GM12878 (cell line): ENCODE measurements around the gene TNKS1BP1. TPM values are rescaled to one million over a fixed set of nuclear protein-coding genes. Genes with fewer than 3 reads are reported as not detected.

Experiments
- ATAC-seq: fragments of 200-7000 bp; cut with Tn5 transposase; 3 replicates; pipeline ENCODE4 v1.9.1; 2020; ENCODE audit warnings: mild to moderate bottlenecking, moderate library complexity
- BruUV-seq: library from RNA; stranded (reverse); fragments of 400-500 nt; replicated peaks from 2 replicates; lab custom pipeline; 2021; lab: Mats Ljungman, UMichigan
- CTCF ChIA-PET: fragments of 300-600 bp; sonication (Branson Sonifier 250); formaldehyde crosslinking; extraction: SDS; loops from one replicate; lab custom pipeline; 2021; ENCODE audit warnings: inconsistent platforms; lab: Yijun Ruan, JAX
- POLR2A ChIA-PET: fragments of 350-600 bp; formaldehyde crosslinking; extraction: SDS; loops from one replicate; lab custom pipeline; 2021; ENCODE audit warnings: inconsistent platforms; lab: Charles Lee
- RAD21 ChIA-PET: fragments of 300-600 bp; sonication (Branson Sonifier 250); formaldehyde crosslinking; loops from one replicate; lab custom pipeline; 2023; ENCODE audit warnings: antibody characterized with exemption; ENCODE audit not compliant: unreplicated experiment; lab: Charles Lee
- SMC1A ChIA-PET: fragments of 300-600 bp; sonication (Branson Sonifier 250); formaldehyde crosslinking; loops from one replicate; lab custom pipeline; 2023; ENCODE audit not compliant: unreplicated experiment, uncharacterized antibody; lab: Charles Lee
- DNase-seq: peaks from one replicate; pipeline ENCODE4 v3.0.0-alpha.2; 2011; ENCODE audit warnings: low read depth, low spot score
- FAIRE-seq: peaks from 3 replicates; lab custom pipeline; 2011; peaks lifted over from hg19 to GRCh38; lab: Jason Lieb, UNC
- H2AFZ ChIP-seq: 2 replicates; pipeline ENCODE4 v1.6.0; 2011; ENCODE audit warnings: low read depth, low read length, control low read depth; ENCODE audit not compliant: control insufficient read depth
- H3K27ac ChIP-seq: 2 replicates; pipeline ENCODE4 v1.5.1; 2011; ENCODE audit warnings: control low read depth; ENCODE audit not compliant: control insufficient read depth, insufficient read depth
- H3K27me3 ChIP-seq, 2 experiments: replicated peaks in 1 of 2; 2 replicates each; pipeline versions ENCODE4 v1.6.0 to v1.6.1; 2011; ENCODE audit warnings: low read length in 1 of 2; ENCODE audit not compliant: control insufficient read depth in 2 of 2, insufficient read depth in 2 of 2
- H3K36me3 ChIP-seq, 2 experiments: 2 replicates each; pipeline ENCODE4 v1.5.1; 2011; ENCODE audit warnings: low read length in 1 of 2; ENCODE audit not compliant: control insufficient read depth in 2 of 2, insufficient read depth in 2 of 2
- H3K4me1 ChIP-seq: 2 replicates; pipeline ENCODE4 v1.6.1; 2011; ENCODE audit warnings: mild to moderate bottlenecking, low read length, moderate library complexity, mixed read lengths; ENCODE audit not compliant: control insufficient read depth, insufficient read depth
- H3K4me2 ChIP-seq: 2 replicates; pipeline ENCODE4 v1.6.0; 2011; ENCODE audit warnings: control low read depth; ENCODE audit not compliant: control insufficient read depth, insufficient read depth
- H3K4me3 ChIP-seq: fragments of 200-600 bp; sonication (generic); 2 replicates; pipeline ENCODE4 v1.5.1; 2016
- H3K79me2 ChIP-seq: 2 replicates; pipeline ENCODE4 v1.6.0; 2011; ENCODE audit warnings: low read length; ENCODE audit not compliant: control insufficient read depth, insufficient read depth
- H3K9ac ChIP-seq: 2 replicates; pipeline ENCODE4 v1.8.0; 2011; ENCODE audit warnings: low read length, control low read depth, mixed read lengths; ENCODE audit not compliant: control insufficient read depth, insufficient read depth
- H3K9me3 ChIP-seq: replicated peaks from 3 replicates; pipeline ENCODE4 v1.5.1; 2011; ENCODE audit warnings: mild to moderate bottlenecking, low read length; ENCODE audit not compliant: control insufficient read depth, insufficient read depth
- H4K20me1 ChIP-seq: 2 replicates; pipeline ENCODE4 v1.6.0; 2011; ENCODE audit not compliant: control insufficient read depth, insufficient read depth
- CHD1 ChIP-seq: IDR thresholded peaks from 2 replicates; pipeline ENCODE4 v1.6.1; 2012; ENCODE audit warnings: low read depth, low read length, improper control_type of control experiment
- CHD4 ChIP-seq: fragments of 200-600 bp; sonication (generic); IDR thresholded peaks from 2 replicates; pipeline ENCODE4 v1.6.1; 2016; ENCODE audit warnings: mild to moderate bottlenecking
- EGR1 ChIP-seq, 2 experiments: IDR thresholded peaks; 1 replicate in 1 of 2; 2 replicates in 1 of 2; pipeline ENCODE4 v1.6.1; 2011 to 2012; ENCODE audit warnings: low read depth in 2 of 2, low read length in 2 of 2, borderline replicate concordance in 1 of 2, mild to moderate bottlenecking in 1 of 2, moderate library complexity in 1 of 2
- HDGF ChIP-seq: fragments of 450-650 bp; IDR thresholded peaks from 2 replicates; pipeline ENCODE4 v1.6.1; 2016; ENCODE audit warnings: antibody characterized with exemption
- KLF5 ChIP-seq: fragments of 450-650 bp; IDR thresholded peaks from 2 replicates; pipeline ENCODE4 v1.6.1; 2014; ENCODE audit warnings: mild to moderate bottlenecking; ENCODE audit not compliant: partially characterized antibody
- NR2F1 ChIP-seq: fragments of 450-650 bp; conservative IDR thresholded peaks from 2 replicates; pipeline ENCODE4 v1.6.1; 2017; ENCODE audit warnings: mild to moderate bottlenecking
- POLR2A ChIP-seq: IDR thresholded peaks from 2 replicates; pipeline ENCODE4 v1.6.1; 2011; ENCODE audit warnings: low read depth, mild to moderate bottlenecking, low read length
- RELB ChIP-seq: fragments of 450-650 bp; IDR thresholded peaks from 2 replicates; pipeline ENCODE4 v1.6.1; 2017; ENCODE audit warnings: low read depth, mild to moderate bottlenecking, moderate library complexity
- STAT3 ChIP-seq: IDR thresholded peaks from 2 replicates; pipeline ENCODE4 v1.6.1; 2011; ENCODE audit warnings: low read depth, low read length, improper control_type of control experiment
- USF1 ChIP-seq: IDR thresholded peaks from 2 replicates; pipeline ENCODE4 v1.6.1; 2011; ENCODE audit warnings: borderline replicate concordance, low read depth, mild to moderate bottlenecking, moderate library complexity, mixed read lengths, low read length; ENCODE audit not compliant: insufficient read depth; ENCODE audit errors: extremely low read length
- ZBED1 ChIP-seq: IDR thresholded peaks from 2 replicates; pipeline ENCODE4 v1.6.1; 2016; ENCODE audit warnings: borderline replicate concordance
- ZBTB40 ChIP-seq: fragments of 450-650 bp; IDR thresholded peaks from 2 replicates; pipeline ENCODE4 v1.6.1; 2016; ENCODE audit warnings: mild to moderate bottlenecking, moderate library complexity, borderline replicate concordance
- ZNF207 ChIP-seq: fragments of 450-650 bp; IDR thresholded peaks from 2 replicates; pipeline ENCODE4 v1.6.1; 2014; ENCODE audit warnings: antibody characterized with exemption, mild to moderate bottlenecking, borderline replicate concordance
- ZZZ3 ChIP-seq: IDR thresholded peaks from 2 replicates; pipeline ENCODE4 v1.6.1; 2011; ENCODE audit warnings: low read depth; ENCODE audit not compliant: control insufficient read depth, insufficient read length
- WGBS: methylation state at CpG from one replicate; pipeline ENCODE4 v1.1.6; 2016; ENCODE audit warnings: low lambda C conversion rate; ENCODE audit not compliant: insufficient replicate concordance, insufficient coverage; ENCODE audit errors: missing lambda C conversion rate; 5-methylcytosine and 5-hydroxymethylcytosine counted together
- in situ Hi-C: fragments of 300-500 bp; cut with MboI; formaldehyde crosslinking; loops from 9 replicates; pipeline ENCODE4 v1.14.3; 2018; ENCODE audit warnings: mixed read lengths
- intact Hi-C: fragments of 100-400 bp; cut with micrococcal nuclease; formaldehyde crosslinking; loops from one replicate; pipeline ENCODE4 v1.14.2; 2022; ENCODE audit not compliant: unreplicated experiment
- polyA plus RNA-seq, 11 experiments: library from polyadenylated mRNA; depleted of rRNA in 4 of 11; unstranded in 6 of 11; stranded (reverse) in 5 of 11; fragments of >200 nt; fragmentation: Nextera tagmentation in 4 of 11; fragmentation: Illumina TruSeq in 1 of 11; extraction: Ambion mirVana in 4 of 11; extraction: Trizol in 1 of 11; gene quantifications; 1 replicate in 1 of 11; 2 replicates in 10 of 11; pipeline versions ENCODE4 v1.2.1 to v1.2.3, GENCODE V29; 2011 to 2016; ENCODE audit warnings: inconsistent platforms in 2 of 11, missing spikeins in 2 of 11, low read depth in 1 of 11
- total RNA-seq, 4 experiments: library from RNA; depleted of rRNA in 3 of 4; stranded (reverse); fragments of >200 nt in 3 of 4; fragmentation: Illumina TruSeq in 1 of 4; extraction: Trizol in 1 of 4; gene quantifications; 2 replicates each; pipeline versions ENCODE4 v1.2.1 to v1.2.3, GENCODE V29; 2013 to 2021

Gene TNKS1BP1
- total and polyA plus RNA-seq, 10 of the 15 experiments (the other 5 are each of a cell fraction or from before 2014, with no cell fraction given), result 0.26 to 15.8 (median 4.3) TPM

GRCh38 chr11:57324154-57324885 is 432 bp downstream of the TNKS1BP1 start:
- Histone ChIP-seq H4K20me1 (no peaks in the 10 kb centered on the region), H3K79me2 (no peaks in the 10 kb centered on the region), H3K27ac (no peak overlapping the region), H3K36me3 (peaks cover 12 to 19% of the 10 kb centered on the region in 2 experiments; a peak in 3 of 4 replicates), H3K27me3 (no peaks in the 10 kb centered on the region), H3K9me3 (no peaks in the 10 kb centered on the region), H3K4me1 (peaks cover 22% of the 10 kb centered on the region), H3K4me2 (peak overlapping the region; percentile 82)
- ChIA-PET RAD21 (interaction anchor here (0.6 to 3.0 kb wide), 2 partner anchors 10 to 464 kb away, joined by 5 to 14 read pairs; partner anchors contain the start of gene SSRP1), POLR2A (interaction anchor here (1.2 to 3.5 kb wide), 4 partner anchors 9 to 102 kb away, joined by 3 to 35 read pairs (median 8); partner anchors contain the start of genes SLC43A3 and SSRP1), CTCF (interaction anchor here (1.1 to 1.2 kb wide), 3 partner anchors 9 to 14 kb away, joined by 3 to 8 read pairs (median 5); partner anchors contain the start of gene P2RX3)
- no peak for FAIRE-seq
- 14% methylated on average over 21 of the region's 64 CpGs for WGBS
- intact Hi-C loops, result no loop called here
- no peak for DNase-seq
- no TSS peak for BruUV-seq
- TF ChIP-seq EGR1 (IDR thresholded peaks at IDR 0.05; ENCODE audit: borderline replicate concordance in 1 of 2, low read depth in 2 of 2, low read length in 2 of 2), result peak in 1 of 2 experiments; percentile 4; a peak in 1 of 3 replicates
- no peak for TF ChIP-seq STAT3
- TF ChIP-seq USF1, result no peak
- no peak for TF ChIP-seq NR2F1
- no peak for TF ChIP-seq RELB
- no peak for TF ChIP-seq ZZZ3
- TF ChIP-seq POLR2A, result no peak
- no peak for TF ChIP-seq CHD4
- TF ChIP-seq HDGF, result no peak
- no peak for TF ChIP-seq ZNF207
- TF ChIP-seq CHD1, result no peak
- no peak for TF ChIP-seq KLF5
- 0 out of 2 replicates have a peak, but pooled peaks have one; percentile 21 for TF ChIP-seq ZBTB40
- TF ChIP-seq ZBED1, result no peak
- TF ChIP-seq, all 136 proteins: peak for 2
- SMC1A ChIA-PET, result interaction anchor here (1.4 to 2.7 kb wide), 2 partner anchors 11 to 133 kb away, joined by 4 to 20 read pairs; partner anchors contain the start of gene SSRP1
- peak; percentile 2; the same call in 2 of the 3 replicates for ATAC-seq
- in situ Hi-C loops, result no loop called here
- Histone ChIP-seq H2AFZ (peak overlapping the region; percentile 31), H3K4me3 (peak overlapping the region; percentile 51; the same call in 1 of the 2 replicates), H3K9ac (peak overlapping the region; percentile 42; the same call in 1 of the 2 replicates)
